ENCODE results near the gene EOMES.

The EOMES gene

DNA sequence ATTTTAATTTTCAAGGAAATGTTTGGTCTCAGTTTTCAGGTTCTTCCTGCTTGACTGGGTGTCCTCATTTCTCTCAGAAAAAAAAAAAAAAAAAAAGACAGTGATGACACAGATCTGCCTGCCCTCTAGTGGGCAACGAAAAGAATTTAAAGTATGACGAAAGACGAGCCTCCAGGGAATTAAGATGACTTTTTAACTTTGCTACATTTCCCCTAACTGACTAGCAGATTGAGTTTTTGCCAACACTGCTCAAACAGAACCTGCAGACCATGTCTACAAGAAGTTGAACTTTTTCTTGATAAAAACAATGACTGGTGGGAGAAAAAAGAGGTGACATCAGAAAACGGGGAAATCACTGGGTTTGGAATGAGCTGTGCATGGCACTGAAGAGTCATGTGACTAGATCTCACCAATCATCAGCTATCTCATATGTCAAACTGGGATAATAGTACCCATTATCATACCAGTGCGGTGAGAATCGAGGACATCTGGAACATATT is 40.8 kb downstream of the EOMES start:
- DNase-seq (ENCODE audit: low spot score) = peak; percentile 63

DNA sequence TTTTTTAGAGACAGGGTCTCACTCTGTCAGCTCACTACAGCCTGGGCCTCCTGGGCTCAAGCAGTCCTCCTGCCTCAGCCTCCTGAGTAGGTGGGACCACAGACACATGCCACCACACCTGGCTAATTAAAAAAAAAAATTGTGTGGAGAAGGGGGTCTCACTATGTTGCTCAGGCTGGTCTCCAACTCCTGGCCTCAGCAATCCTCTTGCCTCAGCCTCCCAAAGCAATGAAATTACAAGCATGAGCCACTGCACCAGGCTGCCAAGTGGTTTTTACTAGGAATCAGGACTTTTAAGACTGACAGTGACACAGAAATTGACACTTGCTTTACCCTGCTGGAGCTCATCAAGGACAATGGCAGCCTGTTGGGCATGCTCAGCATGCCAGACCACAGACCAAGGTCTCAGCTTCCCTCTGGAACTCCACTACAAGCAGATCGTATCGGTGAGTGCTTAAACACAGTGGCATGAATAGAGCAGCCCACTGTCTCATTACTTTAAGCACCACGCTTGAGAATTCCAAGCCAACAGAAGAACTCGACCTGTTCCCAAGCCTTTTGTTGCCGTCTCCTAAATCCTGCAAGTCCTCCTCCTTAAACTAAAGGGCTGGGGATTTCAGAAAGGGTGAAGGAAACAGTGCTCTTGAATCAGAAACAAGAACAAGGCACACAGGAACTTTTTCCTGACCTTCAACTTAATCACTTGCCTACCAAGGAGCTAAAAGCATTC is 41.4 kb downstream of the EOMES start:
- no peak for DNase-seq (ENCODE audit: low spot score)

DNA sequence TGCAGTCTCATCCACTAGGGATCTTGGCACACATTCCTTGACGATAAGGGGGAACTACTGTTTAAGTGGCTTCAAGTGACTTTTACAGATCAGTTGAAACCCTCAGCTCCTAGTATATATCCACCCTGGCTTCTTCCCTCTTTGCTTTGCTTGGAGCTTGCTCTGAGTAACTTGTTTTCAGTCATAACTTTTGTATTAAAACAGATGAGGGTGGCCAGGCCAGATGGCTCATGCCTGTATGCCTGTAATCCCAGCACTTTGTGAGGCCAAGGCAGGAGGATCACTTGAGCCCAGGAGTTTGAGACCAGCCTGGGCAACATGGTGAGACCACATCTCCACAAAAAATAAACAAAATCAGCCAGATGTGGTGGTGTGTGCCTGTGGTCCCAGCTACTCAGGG is 42.4 kb downstream of the EOMES start:
- no peak for DNase-seq (ENCODE audit: low spot score)

DNA sequence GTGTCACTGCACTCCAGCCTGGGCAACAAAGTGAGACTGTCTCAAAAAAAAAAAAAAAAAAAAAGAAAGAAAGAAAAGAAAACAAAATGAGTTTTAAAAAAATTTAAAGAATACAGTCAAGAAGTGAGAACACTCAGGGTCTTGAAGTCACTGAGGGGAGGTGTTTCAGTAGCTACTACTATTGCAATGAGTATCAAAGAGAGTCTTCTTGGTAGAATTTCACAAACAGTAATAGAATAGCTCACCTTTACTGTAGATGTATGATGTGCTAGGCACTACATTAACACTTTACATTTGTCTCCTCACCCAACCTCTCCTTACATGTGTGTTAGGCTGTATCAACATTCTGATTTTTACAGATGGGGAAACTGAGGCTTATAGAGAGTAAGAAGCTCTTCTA is 43.9 kb downstream of the EOMES start:
- no peak for DNase-seq (ENCODE audit: low spot score)

DNA sequence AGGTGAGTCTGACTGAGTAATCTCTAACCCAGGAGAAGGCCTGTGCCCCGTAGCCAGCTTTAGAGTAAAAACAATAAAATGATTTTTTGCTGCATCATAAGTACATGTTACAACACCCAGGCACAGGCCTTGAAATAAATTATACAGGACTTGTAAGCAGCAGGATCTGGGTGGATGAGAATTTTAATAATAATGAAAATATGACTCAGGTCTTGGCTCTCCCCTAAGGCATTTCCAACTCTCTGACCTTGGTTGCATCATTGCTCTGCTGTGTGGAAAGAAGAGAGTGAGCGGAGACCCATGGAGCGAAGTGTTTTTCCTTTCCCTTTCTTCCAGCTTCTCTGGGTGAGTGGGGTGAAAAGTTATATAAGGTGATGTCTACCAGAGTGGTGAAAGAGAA is 44.6 kb downstream of the EOMES start:
- no peak for DNase-seq (ENCODE audit: low spot score)

DNA sequence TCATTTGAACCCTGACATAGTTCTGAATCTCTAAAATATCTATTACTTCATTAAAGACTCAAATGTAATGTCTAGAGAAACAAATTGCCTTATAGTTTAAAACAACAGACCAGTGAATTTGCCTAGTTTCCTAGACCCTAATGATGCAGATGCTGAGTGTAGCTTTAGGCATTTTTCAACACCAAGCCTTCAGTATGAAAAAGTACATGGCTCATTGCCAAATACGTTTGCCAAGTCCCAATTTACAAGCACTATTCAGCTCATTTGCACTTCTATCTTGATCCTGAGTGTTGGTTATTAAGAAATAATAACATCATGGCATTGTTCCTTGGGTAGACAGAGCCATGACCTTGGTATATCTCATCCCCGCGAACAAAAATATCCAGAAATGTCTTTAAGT is 46.8 kb downstream of the EOMES start:
- no peak for DNase-seq (ENCODE audit: low spot score)

DNA sequence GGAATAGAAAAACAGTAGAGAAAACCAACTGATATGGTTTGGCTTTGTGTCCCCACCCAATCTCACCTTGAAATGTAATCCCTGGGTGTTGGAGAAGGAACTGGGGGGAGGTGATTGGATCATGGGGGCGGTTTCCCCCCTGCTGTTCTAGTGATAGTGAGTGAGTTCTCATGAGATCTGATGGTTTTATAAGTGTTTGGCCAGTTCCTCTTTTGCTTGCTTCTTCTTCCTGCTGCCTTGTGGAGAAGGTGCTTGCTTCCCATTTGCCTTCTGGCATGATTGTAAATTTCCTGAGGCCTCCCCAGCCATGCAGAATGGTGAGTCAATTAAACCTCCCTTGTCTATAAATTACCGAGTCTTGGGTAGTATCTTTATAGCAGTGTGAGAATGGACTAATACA is 48.4 kb downstream of the EOMES start:
- DNase-seq (ENCODE audit: low spot score) = no peak

- no peak for DNase-seq (ENCODE audit: low spot score)
Measured at GRCh38 chr3:27671101-27671500, 51.0 kb downstream of the EOMES start.

DNA sequence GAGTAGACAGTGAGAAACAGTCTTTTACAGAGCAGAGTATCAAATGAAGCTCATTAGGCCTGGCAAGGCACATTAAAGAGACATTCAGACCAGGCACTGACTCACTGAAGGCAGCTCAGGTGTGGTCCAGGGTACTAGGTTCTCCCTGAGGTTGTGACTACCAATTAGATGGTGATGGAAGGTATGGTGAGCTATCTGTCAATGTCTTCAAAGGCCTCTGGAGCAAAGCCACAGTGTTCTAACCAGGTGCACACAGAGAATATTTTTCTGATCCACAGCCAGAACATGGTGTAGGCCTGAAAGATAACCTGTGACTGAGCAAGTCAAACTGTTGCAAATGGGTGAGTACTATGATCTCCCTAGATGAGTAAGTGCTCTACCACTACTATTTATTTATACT is 51.5 kb downstream of the EOMES start:
- no peak for DNase-seq (ENCODE audit: low spot score)

DNA sequence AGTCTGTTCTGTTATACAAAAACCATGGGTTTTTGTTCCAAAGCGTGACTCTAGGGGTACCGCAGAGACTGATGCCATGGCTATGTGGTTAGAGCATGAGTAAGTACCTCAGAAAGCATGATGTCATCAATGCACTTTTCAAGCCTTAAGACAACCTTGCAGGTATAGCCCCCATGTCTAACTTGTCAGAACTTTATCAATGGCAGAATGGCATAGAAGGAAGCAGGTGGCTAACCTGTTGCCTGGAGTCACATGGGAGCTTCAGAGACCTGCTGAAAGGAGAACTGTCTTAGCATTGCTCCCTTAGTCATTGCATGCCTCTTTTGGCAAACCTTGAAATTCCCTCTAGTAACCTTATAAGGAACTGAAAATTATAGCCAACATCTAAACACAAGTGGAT is 52.5 kb downstream of the EOMES start:
- DNase-seq (ENCODE audit: low spot score) = no peak

DNA sequence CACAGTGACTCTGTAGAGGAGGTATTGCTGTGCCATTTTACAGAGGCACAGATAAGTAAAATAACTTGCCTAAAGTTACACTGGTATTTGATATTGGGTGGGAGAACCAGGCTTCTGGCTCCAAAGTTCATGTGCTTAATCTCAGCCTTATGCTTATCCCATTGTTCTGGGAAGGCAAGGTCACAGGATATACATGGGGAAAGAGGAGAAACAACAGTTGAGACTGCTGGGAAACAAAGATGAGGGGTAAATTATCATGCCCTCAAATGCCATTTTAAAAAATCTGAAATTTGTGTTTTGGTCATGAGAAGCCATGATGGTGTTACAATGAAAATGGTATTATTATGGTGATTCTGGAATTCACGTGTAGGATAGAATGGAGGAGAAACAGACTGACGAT is 54.4 kb downstream of the EOMES start:
- no peak for DNase-seq (ENCODE audit: low spot score)

- peak; percentile 6 for DNase-seq (ENCODE audit: low spot score)
Measured at GRCh38 chr3:27666708-27667107, 55.4 kb downstream of the EOMES start.

DNA sequence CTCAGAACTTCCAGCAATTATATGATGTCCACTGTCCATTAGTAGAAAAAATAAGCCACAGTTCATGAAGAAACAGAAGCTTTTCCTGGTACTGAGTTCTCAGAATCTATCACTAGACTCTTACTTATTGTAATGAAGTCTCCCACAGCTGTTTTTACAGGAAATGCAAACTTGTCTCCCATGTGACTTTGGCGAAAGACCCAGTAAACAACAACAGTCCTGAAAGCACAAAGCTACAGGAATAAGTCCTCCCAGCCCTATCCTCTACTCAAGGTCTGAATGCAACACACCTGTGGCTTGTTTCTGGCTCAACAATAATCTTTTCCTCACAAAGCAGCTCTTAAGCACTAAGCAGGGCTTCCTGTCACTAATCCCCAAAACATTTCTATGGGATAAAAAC is 55.9 kb downstream of the EOMES start:
- DNase-seq (ENCODE audit: low spot score) = no peak

Measured in CD4-positive, alpha-beta T cell treated with Interleukin-6 at 100 ng/mL for 8 hours (primary cell).